LNCAP (cell line): ENCODE measurements around the gene ARFGEF3.

ENCODE experiments used
- CTCF ChIP-seq: fragments of 450-650 bp; IDR thresholded peaks from 2 replicates; pipeline ENCODE4 v1.5.1; 2017; ENCODE audit warnings: mild to moderate bottlenecking

The ARFGEF3 gene

GRCh38 chr6:138161338-138162110 is at the start of gene ARFGEF3:
TSS of gene ARFGEF3 (plus strand) at chr6:138161939. CDS start at chr6:138162087, 148 bp downstream.
- 0 out of 2 replicates have a peak, but pooled peaks have one; percentile 8 for TF ChIP-seq CTCF

GRCh38 chr6:138113588-138114210 is 48.0 kb upstream of the ARFGEF3 start:
- TF ChIP-seq CTCF: no peak

GRCh38 chr6:138115201-138115600 is 46.5 kb upstream of the ARFGEF3 start:
- TF ChIP-seq CTCF: no peak

GRCh38 chr6:138115877-138116660 is 45.7 kb upstream of the ARFGEF3 start:
- TF ChIP-seq CTCF: peak; percentile 69

- TF ChIP-seq CTCF: no peak
Observed at GRCh38 chr6:138116661-138116999, 45.1 kb upstream of the ARFGEF3 start.

- no peak for TF ChIP-seq CTCF
Observed at GRCh38 chr6:138117376-138117914, 44.3 kb upstream of the ARFGEF3 start.

GRCh38 chr6:138119976-138120375 is 41.8 kb upstream of the ARFGEF3 start:
- TF ChIP-seq CTCF: no peak
